Sigmoid colon (tissue), 4 donors: ENCODE data around the gene COLEC11.

Experiments used
- EP300 ChIP-seq, 4 donors: sonication (generic); formaldehyde crosslinking; IDR thresholded peaks; one replicate each; pipeline ENCODE4 v1.6.1; 2017; ENCODE audit warnings: antibody characterized with exemption in 4 of 4
- TF ChIP-seq, protein P1 (sequence below), 4 experiments: fragments of 450-650 bp in 3 of 4; fragments of 200-600 bp in 1 of 4; IDR thresholded peaks; one replicate each; pipeline ENCODE4 v1.5.1; 2016 to 2019; ENCODE audit warnings: antibody characterized with exemption in 4 of 4, mild to moderate bottlenecking in 3 of 4, moderate library complexity in 2 of 4

DNA sequence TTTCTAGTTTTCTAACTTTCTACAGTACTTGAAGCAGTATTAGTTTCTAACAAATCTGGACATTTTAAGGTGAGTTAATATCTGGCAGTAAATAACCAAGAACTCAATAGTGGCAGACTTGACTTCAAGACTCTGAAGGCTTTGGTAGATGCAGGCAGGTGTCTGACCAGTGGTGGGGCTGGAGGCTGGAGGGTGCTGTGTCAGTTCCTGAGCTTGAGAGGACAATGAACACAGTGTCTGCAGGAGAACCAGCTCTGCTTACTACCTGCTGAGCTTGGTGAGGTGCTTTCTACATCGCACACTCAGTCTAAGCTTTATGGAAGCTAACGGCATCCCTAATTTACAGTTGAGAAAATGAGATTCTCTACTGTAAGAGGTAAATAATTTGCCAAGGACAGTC lies 84.3 kb downstream of the COLEC11 start:
- TF ChIP-seq, protein P1, sequence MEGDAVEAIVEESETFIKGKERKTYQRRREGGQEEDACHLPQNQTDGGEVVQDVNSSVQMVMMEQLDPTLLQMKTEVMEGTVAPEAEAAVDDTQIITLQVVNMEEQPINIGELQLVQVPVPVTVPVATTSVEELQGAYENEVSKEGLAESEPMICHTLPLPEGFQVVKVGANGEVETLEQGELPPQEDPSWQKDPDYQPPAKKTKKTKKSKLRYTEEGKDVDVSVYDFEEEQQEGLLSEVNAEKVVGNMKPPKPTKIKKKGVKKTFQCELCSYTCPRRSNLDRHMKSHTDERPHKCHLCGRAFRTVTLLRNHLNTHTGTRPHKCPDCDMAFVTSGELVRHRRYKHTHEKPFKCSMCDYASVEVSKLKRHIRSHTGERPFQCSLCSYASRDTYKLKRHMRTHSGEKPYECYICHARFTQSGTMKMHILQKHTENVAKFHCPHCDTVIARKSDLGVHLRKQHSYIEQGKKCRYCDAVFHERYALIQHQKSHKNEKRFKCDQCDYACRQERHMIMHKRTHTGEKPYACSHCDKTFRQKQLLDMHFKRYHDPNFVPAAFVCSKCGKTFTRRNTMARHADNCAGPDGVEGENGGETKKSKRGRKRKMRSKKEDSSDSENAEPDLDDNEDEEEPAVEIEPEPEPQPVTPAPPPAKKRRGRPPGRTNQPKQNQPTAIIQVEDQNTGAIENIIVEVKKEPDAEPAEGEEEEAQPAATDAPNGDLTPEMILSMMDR (IDR thresholded peaks at IDR 0.05): no peak
- no peak for TF ChIP-seq EP300 (IDR thresholded peaks at IDR 0.05)
